Measurements from ENCODE around the gene TMEM74B.
"Not testable (repeated sequence)": the region's sequence is repeated elsewhere in the genome, so short reads cannot be mapped to it uniquely, and the experiment has no call there.

Gene TMEM74B

DNA sequence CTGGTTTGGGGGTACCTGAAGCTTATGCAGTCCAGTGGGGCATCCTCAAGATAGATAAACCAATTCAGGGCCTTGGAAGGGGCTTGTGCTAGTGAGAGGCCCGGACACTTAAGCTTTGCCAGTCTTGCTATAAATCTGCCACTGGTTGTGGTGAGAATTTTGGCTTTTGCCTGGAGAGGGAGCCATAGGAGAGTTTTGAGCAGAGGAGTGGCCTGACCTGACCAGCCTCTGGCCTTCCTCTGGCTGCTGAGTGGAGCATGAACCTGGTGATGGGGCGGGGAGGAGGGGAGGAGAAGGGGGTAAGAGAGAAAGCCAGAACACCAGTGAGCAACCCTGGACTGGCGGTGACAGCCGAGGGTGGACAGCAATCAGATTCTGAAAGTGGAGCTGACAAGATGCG lies 7.1 kb downstream of the TMEM74B start:
- no peak for DNase-seq

DNA sequence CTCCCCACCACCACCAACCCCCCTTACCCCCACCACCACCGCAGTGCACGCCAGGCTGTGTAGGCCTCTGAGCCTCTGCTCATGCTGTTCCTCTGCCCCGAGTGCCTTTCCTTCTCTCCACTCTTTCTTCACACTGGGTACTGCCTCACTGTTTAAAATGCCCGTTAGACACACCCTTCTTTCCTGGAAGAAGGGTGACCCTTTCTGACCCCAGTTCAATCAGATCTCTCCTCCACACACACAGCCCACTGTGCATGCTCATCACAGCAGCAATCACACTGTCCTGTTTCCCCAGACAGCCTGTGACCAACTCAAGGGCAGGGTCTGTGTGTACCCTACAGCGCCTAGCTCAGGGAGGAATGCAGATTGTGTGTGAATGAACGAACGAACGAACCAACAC lies 10.0 kb downstream of the TMEM74B start:
- DNase-seq: no peak

DNA sequence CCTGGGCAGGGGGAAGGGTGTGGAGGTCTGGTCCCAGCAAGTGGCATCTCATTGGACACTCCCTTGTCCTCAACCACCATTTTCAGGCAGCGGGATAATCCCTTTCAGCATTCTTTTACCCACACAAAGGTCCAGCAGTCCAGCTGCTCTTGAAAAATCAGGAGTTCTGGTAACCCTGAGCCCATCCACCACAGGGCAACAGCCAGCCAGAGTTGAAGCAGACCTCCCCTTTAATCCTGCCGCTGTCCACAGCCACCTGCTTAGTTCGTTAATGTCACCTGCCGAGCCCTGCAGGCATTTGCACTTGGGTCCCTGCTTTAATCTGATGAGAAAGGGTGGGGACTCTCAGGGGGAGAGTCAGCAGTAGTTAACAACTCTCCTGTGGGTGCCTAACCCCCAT lies 11.1 kb downstream of the TMEM74B start:
- DNase-seq: no peak

DNA sequence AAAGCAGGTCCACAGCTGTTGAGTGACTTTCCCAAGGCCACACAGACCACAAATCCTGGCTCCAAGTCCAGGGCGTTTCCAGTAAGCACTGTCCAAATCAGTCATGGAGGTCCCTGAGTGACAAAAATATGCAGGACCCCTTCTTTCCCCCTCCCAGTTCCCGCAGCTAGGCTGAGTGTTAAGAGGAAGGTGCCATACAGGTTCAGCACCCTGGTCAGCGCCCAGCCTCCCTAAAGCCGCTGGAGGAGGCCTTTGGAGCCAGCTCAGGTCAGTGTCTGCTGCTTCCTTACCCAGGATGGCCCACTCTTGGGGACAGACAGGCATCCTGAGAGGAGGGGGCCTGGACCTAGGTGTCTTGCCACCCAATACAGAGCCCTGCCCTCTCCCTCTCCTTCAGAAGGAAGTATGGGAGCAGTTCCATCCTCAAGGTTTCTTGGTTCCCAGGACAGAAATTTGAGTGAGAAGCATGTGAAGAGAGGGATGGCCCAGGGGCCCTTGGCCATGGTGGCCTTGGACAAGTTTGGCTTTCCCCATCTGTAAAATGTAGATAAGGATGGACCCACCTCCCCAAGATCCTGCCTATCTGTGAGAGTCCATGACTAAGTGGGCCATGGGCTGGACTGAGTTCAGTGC lies 13.2 kb downstream of the TMEM74B start:
- DNase-seq: no peak

DNA sequence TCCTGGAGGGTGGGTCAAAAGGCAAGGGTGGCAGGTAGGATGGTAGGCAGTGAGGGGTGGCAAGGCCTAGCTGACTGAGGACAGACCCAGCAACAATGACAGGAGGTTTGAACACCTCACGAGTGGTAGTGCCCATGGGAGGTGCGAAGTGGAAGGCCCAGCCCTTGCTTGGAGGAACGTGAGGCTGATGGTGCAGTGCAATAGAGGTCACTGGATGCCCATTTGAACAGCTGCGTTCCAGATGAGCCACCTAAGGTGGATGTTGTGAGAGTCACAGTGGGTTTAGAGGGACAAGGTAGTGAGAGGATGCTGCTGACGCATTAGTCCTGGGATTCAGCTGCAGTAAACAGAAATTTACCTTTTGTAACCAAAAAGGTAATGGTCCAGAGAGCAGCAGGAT lies 15.6 kb downstream of the TMEM74B start:
- DNase-seq: no peak

DNA sequence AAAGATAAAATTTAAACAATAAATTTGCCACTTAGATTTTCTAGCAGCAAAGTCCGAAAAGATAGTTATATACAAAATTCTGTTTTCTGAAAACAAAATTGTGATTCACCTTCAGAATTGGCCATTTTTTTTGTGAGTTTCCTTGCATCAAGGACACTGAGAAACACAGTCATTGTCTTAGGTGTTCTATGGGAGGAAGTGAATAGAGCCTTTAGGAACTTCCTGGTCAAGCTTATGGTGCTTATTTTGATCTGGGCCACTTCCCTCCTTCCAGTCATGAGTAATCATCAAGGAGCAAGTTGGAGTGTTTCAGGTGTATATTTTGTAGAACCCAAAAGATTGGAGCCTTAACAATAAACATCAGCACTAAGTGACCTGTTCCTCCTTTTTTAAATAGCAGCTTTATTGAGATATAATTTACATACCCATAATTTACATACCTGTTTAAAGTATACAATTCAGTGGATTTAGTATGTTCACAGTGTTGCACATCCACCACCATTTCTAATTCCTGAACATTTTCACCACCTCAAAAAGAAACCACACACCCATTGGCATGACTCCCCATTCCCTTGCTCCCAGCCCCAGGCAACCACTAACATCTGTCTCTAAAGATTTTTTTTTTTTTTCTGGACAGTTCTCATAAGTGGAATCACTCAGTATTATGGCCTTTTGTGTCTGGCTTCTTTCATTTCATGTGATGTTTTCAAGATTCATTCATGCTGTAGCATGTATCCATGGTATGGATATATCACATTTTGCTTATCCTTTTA lies 17.6 kb downstream of the TMEM74B start:
- DNase-seq: no peak

DNA sequence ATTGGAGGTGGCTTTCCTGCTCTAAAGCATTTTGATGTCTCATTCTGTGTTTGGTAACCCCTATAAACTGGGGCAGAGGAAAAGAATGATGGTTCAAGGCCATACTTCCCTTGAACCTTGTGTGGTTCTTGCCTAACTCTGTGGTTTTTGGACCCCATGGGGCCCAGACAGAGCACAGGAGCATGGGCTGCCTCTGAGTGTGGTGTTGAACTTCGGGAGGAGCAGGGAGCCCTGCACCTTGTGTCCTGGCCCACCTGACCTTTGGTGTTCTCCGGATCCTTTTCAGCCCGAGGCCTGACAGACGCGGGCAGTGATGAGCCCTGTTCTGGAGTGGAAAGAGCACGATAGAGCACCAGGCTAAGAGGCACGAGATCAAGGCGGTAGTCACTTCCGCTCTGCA lies 18.8 kb downstream of the TMEM74B start:
- DNase-seq: no peak

DNA sequence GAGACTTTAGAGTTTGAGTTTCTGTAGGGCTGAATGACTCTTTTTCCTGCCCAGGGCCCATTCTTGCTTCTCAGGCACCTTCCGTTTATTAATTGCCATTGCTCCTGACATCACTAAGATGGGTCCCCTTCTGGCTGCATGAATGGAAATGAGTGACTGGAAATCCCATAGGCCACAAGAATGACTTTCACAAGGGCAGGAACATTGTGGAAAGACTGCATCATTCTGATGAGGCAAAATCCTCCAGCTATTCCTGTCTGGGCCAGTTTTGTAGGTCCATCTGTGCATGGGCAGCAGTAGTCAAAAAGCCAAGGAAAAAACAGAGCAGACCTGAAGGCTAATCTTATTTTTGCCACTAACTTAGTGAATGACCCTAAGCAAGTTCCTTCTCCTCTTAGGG lies 19.3 kb downstream of the TMEM74B start:
- no peak for DNase-seq

DNA sequence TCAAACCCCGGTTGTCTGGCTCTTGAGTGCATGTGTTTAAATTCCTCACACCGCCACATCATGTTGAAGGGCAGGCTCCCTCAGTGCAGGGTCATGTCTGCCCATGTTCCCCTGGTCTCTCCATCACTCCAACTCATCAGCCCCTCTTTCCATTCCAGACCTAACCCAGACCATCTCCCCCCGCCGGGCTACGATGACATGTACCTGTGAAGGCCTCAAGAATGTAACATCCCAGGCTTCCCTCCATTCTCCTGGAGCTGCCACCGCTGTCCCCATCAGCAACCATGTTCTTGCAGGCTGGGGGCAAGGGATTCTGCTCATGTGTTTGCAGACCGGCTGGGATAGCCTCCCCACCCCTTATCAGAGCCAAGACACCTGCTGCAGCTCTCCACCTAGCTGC lies 19.9 kb downstream of the TMEM74B start:
- DNase-seq: no peak

DNA sequence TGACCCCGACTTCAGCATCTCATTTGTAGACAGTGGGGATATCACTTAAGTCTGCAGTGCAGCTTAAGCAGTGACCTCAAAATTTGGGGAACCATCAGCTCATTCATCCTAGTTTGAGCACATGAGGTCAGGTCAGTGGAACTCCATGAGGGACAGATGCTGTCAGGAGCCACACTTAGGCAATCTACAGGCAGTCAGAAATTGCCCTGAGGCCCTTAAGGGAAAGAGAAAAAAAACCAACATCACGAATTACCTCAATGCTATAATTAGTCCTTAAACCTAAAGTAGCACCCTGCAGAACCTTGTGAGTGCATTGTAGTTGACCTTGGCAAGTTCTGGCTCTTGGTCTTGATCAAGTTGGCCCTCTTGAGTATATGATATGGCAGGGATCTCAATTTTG lies 21.1 kb downstream of the TMEM74B start:
- DNase-seq: no peak

DNA sequence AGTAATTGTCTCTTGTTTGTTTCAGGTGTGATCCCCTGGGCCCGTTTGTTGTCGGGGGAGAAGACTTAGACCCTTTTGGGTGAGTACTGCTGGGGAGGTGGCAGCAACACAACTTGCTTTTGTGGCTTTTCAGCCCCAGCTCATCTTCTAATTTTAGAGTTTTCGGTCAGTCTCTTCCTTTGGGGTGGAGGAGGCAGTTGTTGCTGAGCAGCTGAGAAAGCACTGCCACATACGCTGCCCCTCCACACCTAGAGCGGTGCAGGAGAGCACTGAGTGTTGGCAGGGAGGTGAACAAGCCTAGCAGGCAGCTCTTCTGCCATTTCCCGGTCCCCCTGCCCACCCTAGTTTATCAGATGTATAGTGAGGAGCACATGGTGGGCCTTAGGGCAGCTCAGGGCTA lies 21.7 kb downstream of the TMEM74B start:
- no peak for DNase-seq

DNA sequence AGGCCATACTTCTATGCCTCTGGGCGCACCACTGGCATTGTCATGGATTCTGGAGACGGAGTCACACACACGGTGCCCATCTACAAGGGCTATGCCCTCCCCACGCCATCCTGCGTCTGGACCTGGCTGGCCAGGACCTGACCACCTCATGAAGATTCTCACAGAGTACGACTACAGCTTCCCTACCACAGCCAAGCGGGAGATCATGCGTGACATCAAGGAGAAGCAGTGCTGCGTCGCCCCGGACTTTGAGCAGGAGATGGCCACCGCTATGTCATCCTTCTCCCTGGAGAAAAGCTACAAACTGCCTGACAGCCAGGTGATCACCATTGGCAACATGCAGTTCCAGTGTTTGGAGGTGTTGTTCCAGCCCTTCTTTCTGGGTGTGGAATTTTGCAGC lies 23.8 kb downstream of the TMEM74B start:
- no peak for DNase-seq

DNA sequence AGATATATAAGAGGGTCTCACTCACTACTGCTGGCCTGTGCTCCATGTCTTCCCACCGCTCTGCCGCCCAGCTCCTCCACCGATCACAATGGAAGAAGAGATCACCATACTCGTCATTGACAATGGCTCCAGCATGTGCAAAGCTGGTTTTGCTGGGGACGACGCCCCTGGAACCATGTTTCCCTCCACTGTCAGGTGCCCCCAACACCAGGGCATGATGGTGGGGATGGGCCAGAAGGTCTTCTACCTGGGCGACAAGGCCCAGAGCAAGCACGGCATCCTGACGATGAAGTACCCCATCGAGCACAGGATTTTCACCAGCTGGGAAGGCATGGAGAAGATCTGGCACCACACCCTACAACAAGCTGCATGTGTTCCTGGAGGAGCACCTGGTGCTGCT lies 24.3 kb downstream of the TMEM74B start:
- DNase-seq: no peak

DNA sequence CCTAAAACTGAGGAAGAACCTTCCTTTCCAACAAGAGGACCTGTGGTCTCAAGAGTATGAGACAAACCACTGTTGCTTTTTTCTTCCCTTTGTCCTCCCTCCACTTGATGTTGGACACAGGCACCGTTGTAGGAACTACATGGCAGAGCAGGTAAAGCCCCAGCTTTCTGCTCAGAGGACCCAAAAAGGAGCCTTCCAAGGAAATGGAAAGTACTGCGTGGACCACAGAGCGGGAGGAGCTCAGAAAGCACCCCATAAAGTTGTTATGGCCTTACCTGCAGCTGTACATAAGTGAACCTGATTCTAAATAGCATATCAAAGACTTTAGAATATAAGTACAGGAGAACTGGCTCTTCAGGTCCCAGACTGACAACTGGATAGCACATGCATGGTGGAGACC lies 29.4 kb downstream of the TMEM74B start:
- DNase-seq: no peak

DNA sequence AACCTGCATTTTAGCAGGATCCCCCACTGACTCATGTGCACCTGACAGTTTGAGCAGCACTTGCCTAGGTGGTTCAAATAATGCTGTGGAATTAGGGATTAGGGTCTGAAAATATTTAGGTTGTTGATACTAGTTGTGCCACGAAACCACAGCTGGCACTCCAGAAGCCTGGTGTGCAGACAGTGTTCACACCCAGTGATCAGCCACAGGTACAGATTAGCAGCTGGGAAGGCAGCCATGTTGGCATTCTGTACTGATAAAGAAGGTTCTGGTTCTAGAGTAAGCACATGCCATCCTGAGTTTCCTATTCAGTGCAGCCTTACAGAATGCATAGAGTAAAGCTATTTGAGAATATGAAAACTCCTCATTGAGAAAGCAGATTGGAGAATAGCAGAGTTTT lies 30.1 kb downstream of the TMEM74B start:
- DNase-seq: no peak

DNA sequence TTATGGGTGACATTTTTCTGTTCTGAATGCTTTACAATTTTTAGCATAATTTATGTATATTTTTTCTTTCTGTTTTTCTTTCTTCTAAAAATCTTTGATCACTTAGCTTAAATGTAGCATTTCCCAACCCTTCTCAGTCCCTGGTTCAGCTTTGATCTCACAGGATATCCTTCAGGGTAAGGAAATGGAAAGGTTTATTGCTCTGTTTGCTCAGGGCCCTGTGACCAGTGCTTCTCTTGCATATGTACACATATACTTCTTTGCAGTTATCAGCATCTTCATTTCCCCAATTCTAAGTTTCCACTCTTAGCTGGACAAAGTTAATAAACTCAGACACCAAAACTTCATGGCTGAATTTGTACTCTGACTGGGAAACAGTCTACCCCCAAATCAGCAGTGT lies 30.6 kb downstream of the TMEM74B start:
- no peak for DNase-seq

DNA sequence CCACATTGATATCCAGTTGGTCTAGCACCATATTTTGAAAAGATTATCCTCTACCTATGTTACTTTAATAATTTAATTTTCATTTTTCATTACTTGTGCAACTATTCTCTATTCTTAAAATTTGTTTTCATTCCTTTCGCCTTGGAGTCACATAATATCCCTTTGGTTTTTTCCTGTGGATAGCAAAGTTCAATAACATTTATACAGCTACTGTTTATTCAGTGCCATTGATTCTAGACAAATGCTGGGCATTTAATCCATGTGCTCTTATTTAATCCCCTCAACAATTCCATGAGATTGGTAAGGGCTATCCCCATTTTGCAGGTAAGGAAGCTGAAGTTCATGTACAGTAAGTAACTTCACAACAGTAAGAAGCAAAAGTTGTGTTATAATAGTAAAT lies 33.8 kb downstream of the TMEM74B start:
- DNase-seq: no peak

DNA sequence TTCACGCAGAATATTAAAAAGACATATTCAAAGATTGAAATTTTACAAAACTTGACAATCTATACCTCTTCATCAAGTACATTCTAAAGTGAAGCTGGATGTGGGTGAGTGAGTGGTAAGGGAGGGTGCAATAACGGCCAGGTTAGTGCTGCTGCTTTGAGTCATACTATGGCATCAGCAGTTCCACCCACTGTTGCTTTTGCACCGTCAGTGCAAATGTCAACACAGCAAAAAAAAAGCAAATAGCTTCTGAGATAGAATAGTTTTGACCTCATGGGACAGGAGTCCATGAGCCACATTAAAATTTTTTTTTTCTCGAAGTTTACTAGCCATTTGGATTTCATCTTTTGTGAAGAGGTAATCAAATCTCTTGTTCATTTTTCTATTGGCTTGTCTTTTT lies 34.6 kb downstream of the TMEM74B start:
- DNase-seq: no peak

DNA sequence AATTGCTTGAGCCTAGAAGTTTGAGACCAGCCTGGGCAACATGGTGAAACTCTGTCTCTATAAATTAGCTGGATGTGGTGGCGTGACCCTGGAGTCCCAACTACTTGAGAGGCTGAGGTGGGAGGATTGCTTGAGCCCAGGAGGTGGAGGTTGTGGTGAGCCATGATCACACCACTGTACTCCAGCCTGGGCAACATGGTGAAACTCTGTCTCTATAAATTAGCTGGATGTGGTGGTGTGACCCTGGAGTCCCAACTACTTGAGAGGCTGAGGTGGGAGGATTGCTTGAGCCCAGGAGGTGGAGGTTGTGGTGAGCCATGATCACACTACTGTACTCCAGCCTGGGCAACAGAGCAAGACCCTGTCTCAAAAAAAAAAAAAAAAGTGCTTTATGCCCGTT lies 35.0 kb downstream of the TMEM74B start:
- not testable (repeated sequence) for DNase-seq

DNA sequence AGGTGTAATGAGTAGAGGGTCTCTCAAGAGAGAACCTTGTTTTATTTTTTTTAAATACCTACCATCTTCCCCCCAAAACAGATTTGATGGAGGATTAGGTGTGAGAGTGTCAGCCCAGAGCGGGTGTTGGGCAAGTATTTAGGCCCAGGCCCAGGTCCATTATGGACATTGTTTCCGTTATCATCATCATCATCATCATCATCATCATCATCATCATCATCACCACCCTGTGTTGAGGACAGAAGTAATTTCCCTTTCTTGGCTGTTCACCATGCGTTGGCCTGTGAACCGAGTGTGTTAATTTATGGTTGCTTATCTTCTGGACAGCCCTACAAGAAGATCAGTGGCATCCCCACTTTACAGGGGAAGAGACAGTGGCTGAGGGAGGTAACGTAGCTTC lies 37.8 kb downstream of the TMEM74B start:
- no peak for DNase-seq

DNA sequence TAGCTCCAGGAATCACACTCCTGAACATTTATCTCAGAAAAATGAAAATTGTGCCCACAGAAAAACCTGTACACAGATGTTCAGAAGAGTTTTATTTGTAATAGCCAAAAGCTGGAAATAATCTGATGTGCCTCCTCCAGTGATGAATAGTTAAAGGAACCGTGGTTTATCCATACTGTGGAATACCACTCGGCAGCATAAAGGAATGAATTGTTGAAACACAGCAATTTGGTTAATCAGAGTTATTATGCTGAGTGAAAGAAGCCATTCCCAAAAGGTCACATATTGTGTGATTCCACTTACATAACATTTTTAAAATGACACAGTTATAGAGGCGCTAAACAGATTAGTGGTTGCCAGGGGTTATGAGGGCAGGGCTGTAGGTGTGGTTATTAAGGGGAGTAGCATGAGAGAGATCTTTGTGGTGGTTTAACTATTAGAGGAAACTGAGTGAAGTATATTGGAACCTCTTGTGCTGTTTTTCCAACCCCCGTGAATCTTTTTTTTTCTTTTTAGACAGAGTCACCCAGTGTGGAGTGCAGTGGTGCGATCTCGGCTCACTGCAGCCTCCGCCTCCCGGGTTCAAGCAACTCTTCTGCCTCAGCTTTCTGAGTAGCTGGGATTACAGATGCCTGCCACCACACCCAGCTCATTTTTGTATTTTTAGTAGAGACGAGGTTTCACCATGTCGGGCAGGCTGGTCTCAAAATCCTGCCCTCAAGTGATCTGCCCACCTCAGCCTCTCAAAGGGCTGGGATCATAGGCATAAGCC lies 40.2 kb downstream of the TMEM74B start:
- no peak for DNase-seq

DNA sequence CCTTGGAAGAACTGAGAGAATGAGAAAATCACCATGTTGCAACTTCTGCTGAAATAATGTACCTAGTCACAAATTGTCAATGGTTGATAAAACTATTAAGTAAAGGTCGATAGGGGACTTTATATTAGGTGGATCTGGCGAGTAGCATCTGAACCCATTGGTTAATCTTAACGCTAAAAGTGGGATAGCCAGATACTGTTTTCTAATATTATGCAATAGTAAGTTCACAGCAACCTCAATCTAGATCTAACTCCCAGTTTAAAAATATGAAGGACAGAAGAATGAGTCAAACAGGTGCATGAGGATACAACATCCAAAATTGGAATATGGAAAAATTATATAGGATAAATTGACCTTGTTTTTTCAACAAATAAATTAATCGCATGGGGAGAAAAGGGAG lies 47.5 kb downstream of the TMEM74B start:
- DNase-seq: no peak

DNA sequence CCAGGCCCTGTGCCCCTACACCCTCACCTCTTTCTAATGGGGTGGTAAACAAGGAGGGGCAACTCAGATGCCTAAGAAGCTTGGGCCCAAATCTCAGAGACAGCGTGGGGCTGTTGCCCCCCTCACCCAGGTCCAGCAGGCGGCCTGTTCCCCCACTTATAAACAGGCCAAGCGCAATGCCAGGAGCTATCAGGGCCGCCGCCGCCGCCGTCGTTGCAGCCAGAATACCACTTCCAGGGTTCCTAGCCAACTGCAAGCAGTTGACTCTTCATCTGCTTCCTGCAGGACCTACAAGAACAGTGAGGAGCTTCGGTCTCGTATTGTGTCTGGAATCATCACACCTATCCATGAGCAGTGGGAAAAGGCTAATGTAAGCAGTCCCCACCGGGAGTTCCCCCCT lies 49.9 kb downstream of the TMEM74B start:
- no peak for DNase-seq

DNA sequence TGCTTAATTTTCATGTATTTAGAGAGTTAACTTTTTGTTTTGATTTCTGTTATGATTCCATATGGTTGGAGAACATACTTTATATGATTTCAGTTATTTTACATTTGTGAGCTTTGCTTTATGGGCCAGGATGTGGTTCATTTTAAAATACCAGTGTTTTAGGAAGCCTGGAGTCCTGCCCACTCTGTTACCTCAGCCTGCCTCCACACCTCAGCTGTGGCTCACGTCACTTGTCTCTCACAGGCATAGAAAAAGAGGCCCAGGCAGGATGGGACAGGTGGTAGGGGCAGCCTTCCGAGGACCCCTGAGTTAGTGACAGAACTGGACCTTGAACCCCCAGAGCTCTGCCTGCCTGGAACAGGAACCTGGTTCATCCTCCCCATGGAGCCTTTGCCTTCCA lies 50.4 kb downstream of the TMEM74B start:
- no peak for DNase-seq

All from CD4-positive, alpha-beta T cell treated with Interleukin-21 for 1 hour (primary cell).